Measurements from ENCODE around the gene GTF2F2.

GTF2F2 gene, protein sequence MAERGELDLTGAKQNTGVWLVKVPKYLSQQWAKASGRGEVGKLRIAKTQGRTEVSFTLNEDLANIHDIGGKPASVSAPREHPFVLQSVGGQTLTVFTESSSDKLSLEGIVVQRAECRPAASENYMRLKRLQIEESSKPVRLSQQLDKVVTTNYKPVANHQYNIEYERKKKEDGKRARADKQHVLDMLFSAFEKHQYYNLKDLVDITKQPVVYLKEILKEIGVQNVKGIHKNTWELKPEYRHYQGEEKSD

DNA sequence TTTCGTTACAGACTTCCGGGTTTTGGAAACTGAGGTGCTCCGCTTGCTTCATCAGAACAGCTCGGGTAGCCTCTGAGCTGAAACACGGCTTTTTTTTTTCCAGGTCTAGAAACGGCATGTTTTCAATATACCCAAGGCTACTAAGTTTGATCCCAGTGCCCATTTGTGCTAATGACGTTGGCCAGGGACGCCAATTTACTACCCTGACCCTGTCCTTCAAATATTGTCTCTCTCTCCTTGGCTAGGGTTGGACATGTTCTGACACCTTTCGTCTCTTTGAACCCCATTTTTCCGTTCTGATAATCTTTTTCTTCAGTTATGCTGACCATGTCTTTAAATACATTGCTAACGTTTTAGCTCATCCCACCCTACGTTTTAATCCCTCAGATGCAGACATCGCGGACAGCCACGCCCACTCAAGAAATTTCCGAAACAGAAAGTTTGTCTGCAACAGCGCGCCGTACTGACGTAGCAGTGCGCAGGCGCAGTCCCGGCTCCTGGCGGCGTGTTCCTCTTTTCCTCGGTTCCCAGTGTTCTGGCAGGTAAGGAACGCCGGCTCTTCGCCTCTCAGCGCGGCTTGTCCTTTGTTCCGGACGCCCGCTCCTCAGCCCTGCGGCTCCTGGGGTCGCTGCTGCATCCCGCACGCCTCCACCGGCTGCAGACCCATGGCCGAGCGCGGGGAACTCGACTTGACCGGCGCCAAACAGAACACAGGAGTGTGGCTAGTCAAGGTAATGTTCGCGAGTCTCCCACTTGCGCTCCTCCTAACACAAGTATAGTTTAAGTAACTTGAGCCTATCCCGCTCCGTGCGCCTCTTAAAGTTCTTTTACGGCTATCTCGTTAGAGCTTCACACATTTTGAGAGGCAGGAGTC lies at the start of gene GTF2F2:
Gene GTF2F2 (plus strand): TSS at position 520 of the 874 bp plus-strand sequence. CDS start 146 bp downstream, at position 666.
- peak; percentile 79 for DNase-seq (ENCODE audit: low read depth)

GRCh38 chr13:45073809-45074208 lies 46.5 kb upstream of the GTF2F2 start:
- no peak for DNase-seq (ENCODE audit: low read depth)

DNA sequence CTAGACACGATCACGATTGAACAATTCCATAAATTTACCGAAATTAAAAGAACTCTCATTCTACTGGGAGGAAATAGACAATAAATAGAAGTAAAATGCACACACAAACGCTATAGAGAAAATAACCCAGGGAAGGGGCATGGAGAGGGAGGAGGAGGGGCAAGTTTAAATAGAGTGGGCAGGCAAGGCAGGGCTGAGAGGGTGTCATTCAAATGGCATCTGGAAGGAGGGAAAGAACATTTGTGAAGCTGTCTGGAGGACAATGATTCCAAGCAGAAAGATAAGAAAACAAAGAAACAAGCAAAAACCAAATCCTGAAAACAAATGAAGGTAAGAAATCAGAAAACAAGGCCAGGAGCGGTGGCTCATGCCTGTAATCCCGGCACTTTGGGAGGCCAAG lies 45.6 kb upstream of the GTF2F2 start:
- no peak for DNase-seq (ENCODE audit: low read depth)

- DNase-seq (ENCODE audit: low read depth) = no peak
Observed at GRCh38 chr13:45078003-45078402, 42.3 kb upstream of the GTF2F2 start.

- no peak for DNase-seq (ENCODE audit: low read depth)
Observed at GRCh38 chr13:45082964-45083363, 37.3 kb upstream of the GTF2F2 start.

DNA sequence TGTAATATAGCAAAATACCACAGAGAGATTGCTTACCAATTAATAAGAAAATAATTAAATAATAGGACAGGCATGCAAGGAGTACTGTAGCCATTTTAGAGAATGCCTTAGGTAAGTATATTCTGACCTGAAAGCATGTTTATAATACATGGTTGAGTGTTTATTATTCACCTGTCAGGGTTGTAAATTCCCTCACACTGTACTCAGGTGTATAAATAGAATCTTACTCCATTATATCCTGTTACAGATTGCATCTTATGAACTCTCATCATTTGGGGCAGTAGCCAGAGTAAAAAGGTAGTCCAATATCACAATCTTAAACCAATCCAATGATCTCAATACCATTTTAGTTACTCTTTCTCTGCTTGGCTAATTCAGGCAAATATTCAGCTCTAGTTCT lies 35.8 kb upstream of the GTF2F2 start:
- DNase-seq (ENCODE audit: low read depth) = no peak

DNA sequence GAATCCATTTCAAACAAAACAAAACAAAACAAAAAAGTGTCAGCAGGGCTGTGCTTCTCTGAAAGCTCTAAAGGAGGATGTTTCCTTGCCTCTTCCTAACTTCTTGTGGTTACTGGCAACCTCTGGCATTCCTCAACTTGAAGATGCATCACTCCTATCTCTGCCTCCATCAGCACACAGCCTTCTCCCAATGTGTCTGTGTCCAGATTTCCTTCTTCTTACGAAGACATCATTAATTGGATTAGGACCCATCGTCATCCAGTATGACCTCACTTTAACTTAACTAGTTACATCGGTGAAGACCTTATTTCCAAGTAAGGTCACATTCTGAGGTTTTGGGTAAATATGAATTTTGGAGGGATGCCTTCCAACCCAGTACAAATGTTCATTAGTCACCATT lies 33.8 kb upstream of the GTF2F2 start:
- DNase-seq (ENCODE audit: low read depth) = no peak

GRCh38 chr13:45092663-45093062 lies 27.6 kb upstream of the GTF2F2 start:
- no peak for DNase-seq (ENCODE audit: low read depth)

DNA sequence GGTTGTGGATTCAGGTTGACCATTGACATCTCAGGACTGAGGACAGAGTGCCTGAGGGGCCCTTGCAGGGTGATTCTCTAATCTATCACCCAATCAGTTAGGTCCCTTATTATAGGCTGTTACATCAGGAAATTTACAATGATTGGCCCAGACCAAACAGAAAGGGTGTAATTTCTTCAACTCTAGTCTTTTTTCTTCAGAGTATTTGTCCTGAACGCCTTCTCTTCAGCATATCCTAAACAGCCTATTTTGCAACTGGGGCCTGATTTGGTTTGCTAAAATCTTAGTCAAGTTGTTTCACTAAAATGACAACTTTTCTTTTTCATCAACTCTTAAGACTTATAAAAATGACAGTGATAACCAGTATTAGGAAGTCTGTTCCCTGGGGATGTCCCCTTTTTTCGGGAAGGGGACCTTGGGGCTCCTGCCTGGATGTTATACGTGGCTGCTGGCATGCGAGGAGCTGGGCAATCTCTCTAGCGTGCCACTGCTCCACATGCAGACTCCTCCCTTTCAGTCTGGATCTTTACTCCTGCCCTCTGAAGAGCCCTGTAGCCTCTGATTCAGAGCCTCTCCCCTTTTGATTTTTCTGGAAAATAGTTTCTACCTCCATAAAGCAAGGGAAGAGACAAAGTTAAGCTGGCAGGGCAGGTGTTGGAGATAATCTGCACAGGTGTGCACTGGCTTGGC lies 19.6 kb upstream of the GTF2F2 start:
- DNase-seq (ENCODE audit: low read depth) = no peak

- DNase-seq (ENCODE audit: low read depth) = no peak
Observed at GRCh38 chr13:45101327-45102018, 18.8 kb upstream of the GTF2F2 start.

- DNase-seq (ENCODE audit: low read depth) = no peak
Observed at GRCh38 chr13:45102136-45102507, 18.2 kb upstream of the GTF2F2 start.

- no peak for DNase-seq (ENCODE audit: low read depth)
Observed at GRCh38 chr13:45103449-45103848, 16.9 kb upstream of the GTF2F2 start.

GRCh38 chr13:45104261-45104660 lies 16.0 kb upstream of the GTF2F2 start:
- DNase-seq (ENCODE audit: low read depth) = no peak

- DNase-seq (ENCODE audit: low read depth) = no peak
Observed at GRCh38 chr13:45105895-45106294, 14.4 kb upstream of the GTF2F2 start.

GRCh38 chr13:45107539-45107938 lies 12.8 kb upstream of the GTF2F2 start:
- DNase-seq (ENCODE audit: low read depth) = no peak

DNA sequence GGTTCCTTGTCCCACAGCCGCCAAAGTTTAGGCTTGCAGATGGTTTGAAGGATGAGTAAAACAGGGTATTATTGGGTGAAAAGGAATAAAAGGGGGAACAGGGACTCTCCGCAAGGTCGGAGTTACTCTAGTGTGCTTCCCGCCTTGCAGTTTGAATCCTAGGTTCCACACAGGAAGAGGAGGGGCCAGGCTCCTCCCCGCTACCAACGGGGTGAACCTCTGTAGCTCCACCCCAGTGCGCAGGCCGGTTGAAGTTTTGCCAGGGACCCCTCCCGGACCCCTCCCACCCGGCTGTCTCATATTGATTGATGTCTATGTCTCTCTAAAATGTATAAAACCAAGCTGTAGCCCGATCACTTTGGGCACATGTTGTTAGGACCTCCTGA lies 11.6 kb upstream of the GTF2F2 start:
- DNase-seq (ENCODE audit: low read depth) = no peak

DNA sequence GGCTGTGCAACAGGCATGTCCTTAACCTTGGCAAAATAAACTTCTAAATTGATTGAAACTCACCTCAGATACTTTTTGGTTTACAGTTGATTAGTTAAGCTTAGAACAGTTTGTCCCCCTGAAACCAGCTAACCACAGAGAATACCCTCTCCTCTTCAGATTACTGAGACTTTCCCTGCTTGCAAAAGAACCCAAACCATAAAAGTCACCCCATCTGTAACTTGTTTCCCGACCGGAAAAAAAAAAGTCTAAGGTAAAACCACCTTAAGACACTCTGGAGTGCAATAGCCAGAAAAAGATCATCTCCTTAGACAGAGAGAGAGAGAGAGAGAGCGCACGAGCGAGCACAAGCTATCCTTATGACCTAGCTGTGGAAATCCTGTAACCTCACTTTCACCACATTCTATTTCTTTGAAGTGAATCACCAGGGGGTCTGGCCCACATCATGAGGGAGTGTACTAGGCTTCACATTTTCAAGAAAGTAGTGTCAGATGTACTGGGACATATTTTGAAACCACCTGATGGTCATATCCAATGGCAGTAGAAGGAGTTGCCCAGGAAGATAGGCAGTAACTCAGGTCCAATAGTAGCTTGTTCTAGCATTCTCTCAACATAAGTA lies 11.1 kb upstream of the GTF2F2 start:
- no peak for DNase-seq (ENCODE audit: low read depth)

DNA sequence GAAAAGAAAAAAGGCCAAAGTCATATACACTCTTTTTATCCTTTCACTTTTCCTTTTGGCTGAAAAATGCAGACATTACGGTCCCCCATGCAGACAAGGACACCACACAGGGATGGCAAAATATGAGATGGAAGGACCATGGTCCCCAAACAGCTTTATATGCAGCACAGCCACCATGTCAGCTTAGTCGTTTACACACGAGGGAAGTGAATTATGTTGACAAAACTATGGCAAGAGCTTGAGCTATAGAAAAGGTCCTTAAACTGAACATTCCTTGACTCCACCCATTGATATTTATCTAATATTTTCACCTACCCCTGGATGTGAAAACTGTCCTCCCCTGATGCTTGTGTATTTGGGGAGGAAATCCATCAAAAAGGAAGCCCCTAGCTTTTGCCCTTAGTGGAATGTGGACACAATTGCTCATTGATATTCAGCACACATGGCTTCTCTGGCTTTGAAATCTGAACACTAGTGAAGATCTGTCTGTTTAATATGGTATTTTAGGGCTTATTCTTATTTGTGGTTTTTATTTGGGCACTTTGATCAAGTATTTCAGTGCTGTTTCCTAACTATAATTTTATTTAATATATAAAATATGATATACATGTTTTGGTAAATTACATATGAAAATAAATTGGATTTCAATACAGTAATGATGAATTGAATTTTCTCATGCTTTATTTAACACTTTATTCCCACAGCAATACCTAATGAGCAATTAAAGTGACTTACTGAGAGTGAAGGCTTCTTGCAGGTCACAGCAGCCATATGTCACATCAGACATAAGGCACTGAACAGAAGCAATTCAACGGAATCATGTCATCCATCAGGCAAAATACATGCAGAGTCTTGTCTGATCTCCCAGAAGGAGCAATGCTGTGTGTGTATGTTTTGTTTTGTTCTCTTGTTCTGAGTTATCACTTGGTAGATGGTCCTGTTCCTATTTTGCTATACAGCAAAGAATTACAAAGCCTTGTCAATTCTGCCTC lies 6.8 kb upstream of the GTF2F2 start:
- no peak for DNase-seq (ENCODE audit: low read depth)

DNA sequence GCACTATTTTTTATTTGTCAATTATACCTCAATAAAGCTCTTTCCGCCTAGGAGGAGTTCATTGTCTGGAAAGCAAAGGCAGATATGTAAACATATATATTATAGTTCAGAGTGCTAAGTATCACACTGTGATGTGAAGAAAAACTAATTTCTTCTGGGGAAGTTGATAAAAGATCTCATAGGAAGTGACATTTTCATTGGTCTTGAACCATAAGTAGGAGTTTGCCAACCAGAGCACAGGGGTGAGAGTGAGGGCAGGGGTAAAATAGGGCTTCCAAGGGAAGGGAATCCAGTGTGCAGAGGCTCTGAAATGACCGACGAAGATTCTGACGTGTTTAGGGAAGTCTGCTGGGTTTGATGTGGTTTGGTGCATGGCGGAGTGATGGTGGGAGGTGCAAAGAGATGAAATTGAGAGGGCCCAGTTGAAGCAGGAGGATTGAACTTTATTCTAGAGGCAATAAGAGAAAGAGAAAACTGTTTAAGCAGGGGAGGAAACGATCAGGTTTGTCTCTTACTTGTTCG lies 780 bp upstream of the GTF2F2 start:
- peak; percentile 43 for DNase-seq (ENCODE audit: low read depth)
